ENCODE measurements around the gene CAGE1.

Gene CAGE1

GRCh38 chr6:7389451-7390225 lies at the start of gene CAGE1, which contains the start of gene RIOK1:
Gene CAGE1 (minus strand): TSS chr6:7389742. CDS start chr6:7387173, 2,569 bp downstream.
Gene RIOK1 (plus strand): TSS chr6:7389808. CDS start chr6:7390003, 195 bp downstream.
- DNase-seq = peak; percentile 95

GRCh38 chr6:7439228-7439627 lies 49.7 kb upstream of the CAGE1 start:
- no peak for DNase-seq

DNA sequence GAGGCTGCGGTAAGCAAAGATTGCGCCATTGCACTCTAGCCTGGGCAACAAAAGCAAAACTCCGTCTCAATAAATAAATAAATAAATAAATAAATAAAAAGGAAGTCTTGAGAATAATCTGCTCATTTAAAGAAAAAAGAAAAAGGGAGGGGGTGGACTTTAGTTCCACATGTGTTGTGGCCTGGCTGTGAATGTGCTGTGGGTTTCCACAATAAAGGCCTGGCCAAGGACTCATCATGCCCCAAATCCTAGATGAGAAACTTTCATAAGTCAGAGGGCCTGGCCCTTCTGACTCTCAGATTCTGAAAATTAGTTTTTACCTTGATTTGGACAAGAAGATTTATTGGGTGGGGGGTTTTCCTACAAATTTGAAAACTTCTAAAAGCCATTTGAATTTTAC lies 48.5 kb upstream of the CAGE1 start:
- DNase-seq = no peak

DNA sequence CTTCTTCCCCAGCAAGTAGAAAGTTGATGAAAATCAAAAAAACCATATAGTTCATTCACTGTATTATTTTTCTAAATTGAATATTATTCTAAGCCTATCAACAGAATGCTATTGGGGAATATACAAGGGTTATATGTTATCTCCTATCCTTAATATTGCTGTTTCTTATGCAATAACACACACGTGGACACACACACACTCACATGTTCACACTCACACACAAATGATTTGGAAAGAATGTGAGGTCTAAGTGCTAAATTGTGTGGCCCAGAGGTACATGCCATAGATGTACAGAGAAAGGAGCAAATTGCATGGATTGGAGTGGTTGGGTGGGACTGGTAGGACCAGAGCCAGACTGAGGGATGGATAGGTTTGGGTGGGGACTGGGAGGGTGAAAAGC lies 45.1 kb upstream of the CAGE1 start:
- DNase-seq = no peak

DNA sequence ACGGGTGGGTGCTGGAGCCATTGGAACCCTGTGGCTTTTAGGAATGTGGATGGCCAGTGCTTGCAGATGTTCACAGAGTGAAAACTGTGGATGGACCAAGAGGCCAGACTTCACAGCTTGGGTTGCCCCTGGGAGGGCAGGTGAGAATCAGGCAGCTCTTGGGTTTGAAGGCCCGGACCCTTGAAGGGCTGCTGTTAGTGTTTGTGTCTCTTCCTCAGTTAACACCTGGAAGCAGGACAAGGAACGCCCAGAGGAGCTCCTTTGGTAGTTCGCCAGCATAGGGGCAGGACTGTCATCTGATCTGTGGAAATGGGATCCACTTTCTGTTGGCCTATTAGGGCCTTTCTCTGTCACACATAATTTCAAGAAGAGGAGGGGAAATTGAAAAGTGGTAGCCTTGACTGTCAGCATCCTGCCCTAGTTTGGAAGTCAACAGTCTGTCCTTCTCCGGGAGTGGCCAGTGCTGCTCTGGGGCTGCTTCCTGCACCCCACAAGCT lies 43.6 kb upstream of the CAGE1 start:
- DNase-seq = no peak

- DNase-seq = no peak
Measured at GRCh38 chr6:7432391-7433120, 43.0 kb upstream of the CAGE1 start.

GRCh38 chr6:7431674-7432390 lies 42.3 kb upstream of the CAGE1 start:
- DNase-seq = no peak

GRCh38 chr6:7431313-7431673 lies 41.8 kb upstream of the CAGE1 start:
- DNase-seq = no peak

DNA sequence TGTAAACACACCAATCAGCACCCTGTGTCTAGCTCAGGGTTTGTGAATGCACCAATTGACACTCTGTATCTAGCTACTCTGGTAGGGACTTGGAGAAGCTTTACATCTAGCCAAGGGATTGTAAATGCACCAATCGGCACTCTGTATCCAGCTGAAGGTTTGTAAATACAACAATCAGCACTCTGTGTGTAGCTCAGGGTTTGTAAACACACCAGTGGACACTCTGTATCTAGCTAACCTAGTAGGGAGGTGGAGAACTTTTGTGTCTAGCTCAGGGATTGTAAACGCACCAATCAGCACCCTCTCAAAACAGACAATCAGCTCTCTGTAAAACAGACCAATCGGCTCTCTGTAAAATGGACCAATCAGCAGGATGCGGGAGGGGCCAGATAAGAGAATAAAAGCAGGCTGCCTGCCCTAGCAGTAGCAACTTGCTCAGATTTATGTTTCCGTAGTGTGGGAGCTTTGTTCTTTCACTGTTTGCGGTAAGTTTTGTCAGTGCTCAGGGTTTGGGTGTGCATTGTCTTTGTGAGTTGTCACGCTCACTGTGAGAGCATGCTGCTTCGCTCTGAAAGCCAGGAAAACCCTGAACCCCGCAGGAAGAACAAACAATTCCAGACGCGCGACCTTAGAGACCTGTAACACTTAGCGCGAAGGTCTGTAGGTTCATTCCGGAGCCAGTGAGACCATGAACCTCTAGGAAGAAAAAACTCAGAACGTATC lies 37.1 kb upstream of the CAGE1 start:
- DNase-seq = no peak

DNA sequence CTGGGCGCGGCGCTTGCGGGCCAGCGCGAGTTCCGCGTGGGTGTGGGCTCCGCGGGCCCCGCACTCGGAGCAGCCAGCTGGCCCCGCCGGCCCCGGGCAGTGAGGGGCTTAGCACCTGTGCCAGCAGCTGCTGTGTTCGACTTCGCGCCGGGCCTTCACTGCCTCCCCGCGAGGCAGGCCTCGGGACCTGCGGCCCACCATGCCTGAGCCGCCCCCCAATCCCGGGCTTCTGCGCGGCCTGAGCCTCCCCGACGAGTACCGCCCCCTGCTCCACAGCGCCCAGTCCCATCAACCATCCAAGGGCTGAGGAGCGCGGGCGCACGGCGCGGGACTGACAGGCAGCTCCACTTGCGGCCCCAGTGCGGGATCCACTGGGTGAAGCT lies 36.3 kb upstream of the CAGE1 start:
- no peak for DNase-seq

DNA sequence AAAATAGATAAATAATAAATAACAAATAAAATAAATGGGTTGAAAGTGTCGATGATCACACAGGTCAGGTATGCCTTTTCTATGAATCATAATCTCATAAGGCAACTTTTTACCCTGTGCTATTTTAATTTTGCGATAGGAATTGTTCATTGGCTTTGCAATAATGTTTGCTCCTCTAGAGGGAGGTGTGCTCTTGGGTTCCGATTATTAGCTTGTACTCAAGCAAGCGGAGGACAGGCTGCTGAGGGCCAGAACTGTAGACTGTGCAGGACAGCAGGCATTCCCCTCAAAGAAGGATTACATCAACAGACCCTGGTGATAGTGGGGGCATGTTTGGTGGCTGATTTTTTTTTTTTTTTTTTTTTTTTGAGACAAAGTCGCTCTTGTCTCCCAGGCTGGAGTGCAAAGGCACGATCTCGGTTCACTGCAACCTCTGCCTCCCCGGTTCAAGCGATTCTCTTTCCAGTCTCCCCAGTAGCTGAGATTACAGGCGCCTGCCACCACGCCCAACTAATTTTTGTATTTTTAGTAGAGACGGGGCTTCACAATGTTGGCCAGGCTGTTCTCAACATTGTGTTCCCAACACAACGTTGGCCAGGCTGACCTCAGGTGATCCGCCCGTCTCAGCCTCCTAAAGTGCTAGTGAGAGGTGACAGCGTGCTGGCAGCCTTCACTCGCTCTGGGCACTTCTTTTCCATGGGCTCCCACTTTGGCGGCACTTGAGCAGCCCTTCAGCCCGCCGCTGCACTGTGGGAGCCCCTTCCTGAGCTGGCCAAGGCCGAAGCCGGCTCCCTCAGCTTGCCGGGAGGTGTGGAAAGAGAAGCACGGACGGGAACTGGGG lies 35.6 kb upstream of the CAGE1 start:
- DNase-seq = no peak

GRCh38 chr6:7424058-7424457 lies 34.5 kb upstream of the CAGE1 start:
- no peak for DNase-seq

GRCh38 chr6:7421066-7421465 lies 31.5 kb upstream of the CAGE1 start:
- no peak for DNase-seq

DNA sequence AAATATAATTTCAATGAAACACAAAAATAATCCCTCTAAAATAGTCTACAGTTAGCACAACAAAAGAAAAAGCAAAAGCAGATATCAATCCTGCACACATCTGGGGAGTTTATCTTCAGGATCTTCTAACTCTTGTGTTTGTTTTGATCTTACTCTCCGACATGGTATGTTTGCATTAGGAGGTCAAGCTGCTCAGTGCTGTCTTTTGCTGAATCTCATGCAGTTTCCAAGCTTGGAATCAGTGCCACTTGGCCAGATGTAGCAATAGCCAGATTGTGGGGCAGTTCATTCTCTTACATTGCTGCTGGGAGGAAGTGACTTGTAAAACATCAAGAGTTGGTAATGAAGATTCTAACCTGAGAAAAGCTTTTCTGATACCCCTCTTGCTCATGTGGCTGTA lies 29.5 kb upstream of the CAGE1 start:
- no peak for DNase-seq

GRCh38 chr6:7418238-7418905 lies 28.8 kb upstream of the CAGE1 start:
- DNase-seq = no peak

- no peak for DNase-seq
Measured at GRCh38 chr6:7417684-7418083, 28.1 kb upstream of the CAGE1 start.

DNA sequence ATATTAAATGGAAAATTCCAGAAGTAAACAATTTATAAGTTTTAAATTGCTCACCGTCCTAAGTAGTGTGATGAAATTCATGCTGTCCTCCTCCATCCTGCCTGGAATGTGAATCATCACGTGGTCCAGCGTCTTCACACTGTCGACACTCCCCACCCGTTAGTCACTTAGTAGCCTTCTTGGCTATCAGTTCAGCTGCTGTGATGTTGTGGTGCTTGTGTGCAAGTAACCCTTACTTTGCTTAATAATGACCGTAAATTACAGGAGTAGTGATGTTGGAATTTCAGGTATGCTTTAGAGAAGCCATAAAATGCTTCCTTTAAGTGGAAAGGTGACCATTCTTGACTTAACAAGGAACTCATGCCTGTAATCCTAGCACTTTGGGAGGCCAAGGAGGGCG lies 25.3 kb upstream of the CAGE1 start:
- DNase-seq = no peak

DNA sequence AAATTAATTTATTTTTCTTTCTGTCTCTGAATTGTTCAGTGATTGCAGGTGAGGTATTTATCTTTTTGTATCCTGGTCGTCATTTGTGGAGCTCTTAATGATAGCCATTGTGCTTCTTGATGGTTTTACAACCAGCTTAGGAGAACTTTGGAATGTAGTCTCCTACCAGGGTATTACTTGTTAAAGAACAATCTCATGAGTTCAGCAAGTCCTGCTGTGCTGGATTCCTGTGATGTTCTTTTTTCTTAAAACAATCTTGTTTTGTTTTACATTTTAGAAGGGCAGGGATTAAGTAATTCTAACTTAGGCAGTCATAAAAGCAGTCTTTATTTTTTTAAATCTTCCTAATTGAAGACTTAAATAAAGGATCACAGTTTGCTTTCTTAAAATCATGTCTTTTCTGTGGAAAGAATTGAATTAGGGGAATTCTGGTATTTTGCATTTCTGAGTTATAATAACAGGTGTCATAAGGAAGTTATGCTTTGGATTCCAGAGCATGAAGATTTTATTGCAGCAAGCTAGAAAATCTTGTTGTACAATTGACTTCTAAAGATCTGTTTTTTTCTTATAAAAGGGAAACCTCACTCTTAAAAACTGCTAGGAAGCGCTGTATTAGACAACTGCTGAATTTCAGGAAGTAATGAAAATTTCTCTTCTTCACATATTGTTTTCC lies 23.7 kb upstream of the CAGE1 start:
- no peak for DNase-seq

- no peak for DNase-seq
Measured at GRCh38 chr6:7411328-7411727, 21.8 kb upstream of the CAGE1 start.

DNA sequence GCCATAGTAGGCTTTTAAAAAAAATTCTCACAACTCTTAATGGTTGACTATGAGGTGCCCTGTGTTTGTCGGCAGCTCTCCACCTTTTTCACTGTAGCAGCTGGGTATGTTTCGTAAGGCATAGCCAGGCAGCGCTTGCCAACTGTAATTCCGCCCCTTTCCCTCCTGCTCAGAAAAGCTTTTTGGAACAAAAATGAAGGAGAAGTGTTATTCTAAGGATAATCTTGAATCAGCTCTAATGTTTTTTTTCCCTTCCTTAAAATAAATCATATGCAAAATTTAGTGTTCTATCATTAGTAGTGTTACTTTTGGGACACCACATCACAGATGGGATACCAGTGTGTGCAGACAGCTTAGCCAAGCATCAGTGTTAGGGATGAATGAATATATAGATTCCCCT lies 21.3 kb upstream of the CAGE1 start:
- no peak for DNase-seq

- no peak for DNase-seq
Measured at GRCh38 chr6:7409740-7410139, 20.2 kb upstream of the CAGE1 start.

Data from CD4-positive, alpha-beta T cell treated with Interleukin-10 for 1 hour (primary cell).